DMS53 treated with DMSO at 0.1 percent for 48 hours (cell line): ENCODE results near the gene CTNNA3.
A peak's percentile ranks its signal among the peaks of the same experiment; 100 is the strongest.
"Not testable (repeated sequence)": the region's sequence is repeated elsewhere in the genome, so short reads cannot be mapped to it uniquely, and the experiment has no call there.

Source experiments
- DNase-seq: peaks from one replicate; lab custom pipeline; 2025; ENCODE audit not compliant: unreplicated experiment; lab: John Stamatoyannopoulos, UW

CTNNA3 gene

GRCh38 chr10:67696029-67696428 is at the start of gene CTNNA3:
CTNNA3 (minus strand) TSS chr10:67696195.
- DNase-seq: no peak

GRCh38 chr10:67735430-67735829 is 39.4 kb upstream of the CTNNA3 start:
- no peak for DNase-seq

- no peak for DNase-seq
These were observed 37.5 kb upstream of the CTNNA3 start for GRCh38 chr10:67733511-67733910.

GRCh38 chr10:67725567-67725966 is 29.6 kb upstream of the CTNNA3 start:
- DNase-seq: no peak

DNA sequence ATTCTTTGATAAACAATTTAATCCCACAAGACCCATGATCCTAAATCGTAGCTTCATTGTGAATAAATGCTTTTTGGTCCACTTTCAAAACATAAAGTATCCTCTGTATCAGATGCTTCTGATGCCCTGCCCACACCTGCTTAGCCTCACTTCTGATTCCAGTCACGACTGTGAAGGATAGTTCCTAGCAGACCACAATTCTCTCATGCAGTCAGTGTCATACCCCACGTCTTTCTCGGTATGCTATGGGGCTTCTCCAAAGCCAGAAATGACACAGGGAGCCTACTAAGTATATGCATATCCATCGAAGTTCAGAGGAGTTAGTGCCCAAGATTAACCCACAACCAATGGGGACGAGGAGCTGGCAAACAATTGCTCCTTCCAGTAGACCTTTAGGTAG is 27.6 kb upstream of the CTNNA3 start:
- DNase-seq: no peak

DNA sequence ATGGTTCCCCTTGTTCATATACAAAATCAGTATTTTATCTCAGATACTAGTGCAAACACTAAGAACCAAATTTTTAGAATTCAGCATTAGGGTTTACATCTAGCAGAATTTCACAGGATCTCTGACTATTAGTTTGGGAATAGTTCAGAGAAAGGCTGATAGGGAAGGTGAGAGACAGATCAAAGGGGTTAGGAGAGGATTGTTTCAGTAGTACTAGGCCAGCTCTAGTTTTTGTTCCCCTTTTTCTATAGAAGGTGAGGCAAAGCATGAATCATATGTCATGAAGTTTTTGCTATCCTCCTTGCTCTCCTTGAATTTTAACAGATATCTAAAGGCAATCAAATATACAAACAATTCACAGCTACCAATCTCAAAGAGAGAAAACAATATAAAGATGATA is 26.1 kb upstream of the CTNNA3 start:
- no peak for DNase-seq

GRCh38 chr10:67716455-67716854 is 20.5 kb upstream of the CTNNA3 start:
- DNase-seq: not testable (repeated sequence)

DNA sequence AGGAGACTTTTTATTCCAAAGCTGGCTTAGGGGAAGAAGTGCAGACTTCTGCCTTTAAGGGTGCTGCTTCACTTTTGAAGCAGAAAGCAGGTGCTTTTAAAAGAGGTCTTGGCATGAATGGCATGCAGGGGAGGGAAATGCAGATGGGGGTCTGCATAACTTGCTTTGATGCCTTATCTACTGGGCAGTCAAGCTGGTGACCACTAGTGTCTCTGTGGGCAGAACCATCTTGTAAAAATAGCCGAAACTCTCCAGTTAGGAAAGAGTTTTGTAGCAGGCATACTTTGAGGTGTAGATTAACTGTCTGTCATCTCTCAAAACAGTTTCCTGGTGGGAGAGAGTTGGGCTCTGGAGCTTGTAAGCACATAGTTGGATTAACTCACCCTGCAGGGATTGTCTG is 9.9 kb upstream of the CTNNA3 start:
- no peak for DNase-seq

DNA sequence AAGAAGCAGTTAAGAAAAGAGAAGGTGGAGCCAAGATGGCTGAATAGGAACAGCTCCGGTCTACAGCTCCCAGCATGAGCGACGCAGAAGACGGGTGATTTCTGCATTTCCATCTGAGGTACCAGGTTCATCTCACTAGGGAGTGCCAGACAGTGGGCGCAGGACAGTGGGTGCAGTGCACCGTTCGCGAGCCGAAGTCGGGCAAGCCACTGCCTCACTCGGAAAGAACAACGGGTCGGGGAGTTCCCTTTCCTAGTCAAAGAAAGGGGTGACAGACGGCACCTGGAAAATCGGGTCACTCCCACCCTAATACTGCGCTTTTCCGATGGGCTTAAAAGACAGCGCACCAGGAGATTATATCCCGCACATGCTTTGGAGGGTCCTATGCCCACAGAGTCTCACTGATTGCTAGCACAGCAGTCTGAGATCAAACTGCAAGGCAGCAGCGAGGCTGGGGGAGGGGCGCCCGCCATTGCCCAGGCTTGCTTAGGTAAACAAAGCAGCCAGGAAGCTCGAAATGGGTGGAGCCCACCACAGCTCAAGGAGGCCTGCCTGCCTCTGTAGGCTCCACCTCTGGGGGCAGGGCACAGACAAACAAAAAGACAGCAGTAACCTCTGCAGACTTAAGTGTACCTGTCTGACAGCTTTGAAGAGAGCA is 3.7 kb upstream of the CTNNA3 start:
- DNase-seq: peak; percentile 19

GRCh38 chr10:67698164-67698563 is 2.2 kb upstream of the CTNNA3 start:
- DNase-seq: no peak

GRCh38 chr10:67697724-67698131 is 1.7 kb upstream of the CTNNA3 start:
- DNase-seq: peak; percentile 59

DNA sequence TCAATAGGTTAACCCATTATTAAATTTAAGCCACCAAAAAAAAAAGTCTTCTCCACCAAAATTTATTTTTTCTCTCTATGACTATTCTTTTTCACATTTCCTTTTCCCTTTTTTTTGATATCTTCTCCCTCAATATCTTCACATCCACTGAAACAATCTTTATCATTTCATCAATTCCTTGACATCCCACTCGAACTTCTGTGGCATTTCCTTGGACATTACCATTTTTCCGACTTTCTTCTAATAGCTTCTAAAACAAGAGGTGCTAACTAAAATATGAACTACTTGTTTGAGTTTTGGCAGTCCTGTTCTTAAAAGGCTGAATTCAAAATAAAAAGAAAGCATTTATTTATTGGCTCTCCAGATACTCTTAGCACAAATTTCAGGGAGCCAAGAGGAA is 684 bp upstream of the CTNNA3 start:
- DNase-seq: no peak

GRCh38 chr10:67695555-67695954 is 440 bp downstream of the CTNNA3 start:
- no peak for DNase-seq

DNA sequence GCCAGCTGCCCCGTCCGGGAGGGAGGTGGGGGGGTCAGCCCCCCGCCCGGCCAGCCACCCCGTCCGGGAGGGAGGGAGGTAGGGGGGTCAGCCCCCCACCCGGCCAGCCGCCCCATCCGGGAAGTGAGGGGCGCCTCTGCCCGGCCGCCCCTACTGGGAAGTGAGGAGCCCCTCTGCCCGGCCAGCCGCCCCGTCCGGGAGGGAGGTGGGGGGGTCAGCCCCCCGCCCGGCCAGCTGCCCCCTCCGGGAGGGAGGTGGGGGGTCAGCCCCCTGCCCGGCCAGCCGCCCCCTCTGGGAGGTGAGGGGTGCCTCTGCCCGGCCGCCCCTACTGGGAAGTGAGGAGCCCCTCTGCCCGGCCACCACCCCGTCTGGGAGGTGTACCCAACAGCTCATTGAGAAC is 4.1 kb downstream of the CTNNA3 start:
- DNase-seq: not testable (repeated sequence)

DNA sequence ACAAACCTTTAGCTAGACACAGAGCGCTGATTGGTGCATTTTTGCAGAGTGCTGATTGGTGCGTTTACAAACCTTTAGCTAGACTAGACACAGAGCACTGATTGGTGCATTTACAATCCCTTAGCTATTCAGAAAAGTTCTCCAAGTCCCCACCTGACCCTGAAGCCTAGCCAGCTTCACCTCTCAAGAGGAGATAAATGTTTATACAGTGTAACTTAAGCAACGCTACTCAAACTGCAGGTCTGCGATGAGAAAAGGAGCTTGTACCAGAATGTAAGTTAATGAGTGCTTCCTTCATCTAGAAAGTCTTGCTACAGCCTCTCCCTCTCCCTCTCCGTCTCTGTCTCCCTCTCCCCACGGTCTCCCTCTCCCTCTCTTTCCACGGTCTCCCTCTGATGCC is 5.5 kb downstream of the CTNNA3 start:
- DNase-seq: not testable (repeated sequence)

GRCh38 chr10:67684140-67684539 is 11.9 kb downstream of the CTNNA3 start:
- not testable (repeated sequence) for DNase-seq

DNA sequence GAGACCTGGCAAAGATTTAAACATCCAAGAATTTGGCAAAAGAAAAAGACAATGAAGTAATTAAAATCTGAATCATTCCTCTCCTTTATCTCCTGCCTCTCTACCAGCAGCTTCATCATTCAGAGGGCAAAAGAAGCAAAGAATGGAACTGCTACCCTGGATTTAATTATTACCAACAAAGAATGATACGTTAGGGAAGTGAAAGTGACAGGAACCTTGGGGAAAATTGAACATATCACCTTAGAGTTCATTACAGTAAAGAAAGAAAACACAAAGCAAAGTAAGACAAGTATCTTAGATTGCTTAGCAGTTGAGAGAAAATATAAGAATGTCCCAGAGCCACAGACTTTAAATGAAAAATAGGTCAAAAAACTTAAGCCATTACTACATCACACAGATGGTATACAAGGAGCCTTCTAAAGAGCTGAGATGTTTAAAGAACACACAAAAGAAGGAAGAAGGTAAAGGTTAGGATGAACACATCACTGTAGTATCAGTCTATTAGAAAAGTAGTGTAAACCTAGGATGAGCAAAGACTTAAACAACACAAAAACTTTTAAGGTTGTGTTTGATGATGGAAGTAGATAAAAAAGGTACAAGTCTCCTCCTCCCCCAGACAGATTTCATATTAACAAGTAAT is 17.5 kb downstream of the CTNNA3 start:
- no peak for DNase-seq

DNA sequence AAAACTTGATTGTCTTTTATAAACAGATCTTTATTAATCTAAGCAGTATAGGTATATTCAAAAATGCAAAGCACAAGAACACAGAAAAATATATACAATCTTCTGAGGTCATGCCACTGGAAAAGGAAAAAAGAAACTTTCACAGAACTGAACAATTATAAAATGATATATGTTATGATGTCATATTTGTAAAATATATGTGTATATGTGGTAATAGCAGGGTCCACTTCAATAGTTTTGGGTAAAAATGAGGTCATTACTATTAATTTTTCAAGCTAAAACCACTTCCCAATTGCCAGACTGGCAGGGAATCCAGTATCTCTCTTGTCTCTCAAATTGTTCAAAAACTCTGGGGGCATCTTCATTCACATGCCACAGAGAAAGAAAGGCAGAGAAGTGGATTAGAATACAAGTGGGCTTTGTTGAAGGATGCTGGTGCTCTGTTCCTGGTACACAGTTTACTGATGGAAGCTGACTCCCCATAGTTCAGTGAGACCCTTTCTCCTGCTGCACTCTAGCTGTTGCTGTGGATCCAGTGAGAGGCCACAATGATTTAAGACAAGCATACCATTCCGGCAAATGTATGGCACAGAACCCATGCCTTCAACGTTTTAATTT is 19.7 kb downstream of the CTNNA3 start:
- no peak for DNase-seq

DNA sequence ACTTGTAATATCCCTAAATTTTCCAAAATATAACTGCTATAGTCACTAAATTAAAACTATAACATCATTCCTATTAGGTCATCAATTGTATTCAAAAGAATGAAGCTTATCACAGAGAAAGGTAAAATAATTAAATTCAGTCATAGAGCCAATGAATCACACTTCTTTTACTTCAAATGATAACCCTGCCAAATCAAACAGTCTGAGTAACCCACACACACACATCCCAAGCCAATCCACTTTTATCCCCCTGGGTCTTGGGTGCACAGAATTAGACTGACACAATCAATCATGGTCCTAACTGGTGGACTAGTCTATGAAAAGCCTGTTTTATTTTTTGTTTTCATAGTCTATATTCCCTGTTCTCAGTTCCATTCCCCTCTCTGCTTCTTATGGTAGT is 25.6 kb downstream of the CTNNA3 start:
- no peak for DNase-seq

GRCh38 chr10:67669978-67670377 is 26.0 kb downstream of the CTNNA3 start:
- DNase-seq: no peak

- DNase-seq: no peak
These were observed 27.5 kb downstream of the CTNNA3 start for GRCh38 chr10:67668448-67668847.

DNA sequence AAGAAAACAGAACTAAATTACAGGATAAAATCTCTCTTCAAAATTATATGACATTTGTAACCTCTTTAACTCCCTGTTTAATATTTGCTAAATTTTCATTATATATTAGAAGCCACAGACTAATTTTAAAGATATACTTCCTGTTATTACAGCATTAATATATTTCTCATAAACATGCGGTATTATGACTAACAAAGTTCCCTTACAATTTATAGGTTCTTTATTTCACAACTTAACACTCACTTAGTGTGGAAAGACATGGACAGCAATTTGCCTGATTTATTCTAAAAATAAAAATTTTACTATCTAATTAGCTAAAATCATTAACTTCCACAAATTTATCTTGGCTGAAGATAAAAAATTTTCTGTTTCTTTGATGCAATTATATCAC is 29.0 kb downstream of the CTNNA3 start:
- DNase-seq: no peak
